ENCODE data around the gene ATF1. TPM values are rescaled to one million over a fixed set of nuclear protein-coding genes. Genes with fewer than 3 reads are reported as not detected.

Gene ATF1
- total and polyA plus RNA-seq, 2 of the 8 experiments (the other 6 are each of a cell fraction or from before 2014, with no cell fraction given) = 23.2 to 41.8 TPM

DNA sequence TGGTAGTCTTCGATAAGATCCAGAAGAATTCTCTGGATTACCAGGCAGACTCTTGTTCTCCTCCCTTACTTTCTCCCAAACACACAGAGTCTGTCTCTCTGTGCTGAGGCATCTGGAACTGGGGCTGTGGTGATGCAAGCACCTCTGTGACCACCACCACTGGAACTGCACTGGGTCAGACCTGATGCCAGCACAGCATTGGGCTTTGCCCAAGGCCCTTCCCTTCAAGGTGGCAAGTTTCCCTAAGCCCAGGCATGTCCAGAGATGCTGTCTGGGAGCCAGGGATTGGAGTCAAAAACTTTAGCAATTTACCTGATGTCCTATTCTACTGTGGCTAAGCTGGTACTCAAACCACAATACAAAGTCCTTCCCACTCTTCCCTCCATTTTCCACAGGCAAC is 64.2 kb downstream of the ATF1 start:
- H4K8ac ChIP-seq (ENCODE audit: extremely low read depth, insufficient read depth, low read length) = no peak overlapping the region
- FAIRE-seq = no peak
- H3K27me3 ChIP-seq (replicated peaks in 1 of 4; ENCODE audit: control insufficient read depth in 3 of 4, extremely low read depth in 1 of 4, insufficient read depth in 3 of 4, low read length in 3 of 4) = no peaks in the 10 kb centered on the region
- H3K23ac ChIP-seq (ENCODE audit: insufficient read length) = no peak overlapping the region
- WGBS, 2 experiments (ENCODE audit: extremely low coverage in 1 of 2, insufficient coverage in 1 of 2, insufficient read length in 1 of 2, insufficient replicate concordance in 2 of 2, low coverage in 1 of 2, low lambda C conversion rate in 2 of 2, missing lambda C conversion rate in 1 of 2) = 95% methylated on average over 1 of the region's 1 CpG; no CpG with 5 or more reads in 1 of the 2 experiments
- no peak overlapping the region for H4K5ac ChIP-seq (ENCODE audit: insufficient read length, low read depth, low read length)
- no peaks in the 10 kb centered on the region for H3K36me3 ChIP-seq (ENCODE audit: control insufficient read depth in 2 of 4, insufficient read depth in 4 of 4, low read length in 3 of 4)
- CTCF ChIA-PET (ENCODE audit: partially characterized antibody) = interaction anchor here (0.6 to 6.6 kb wide), 3 partner anchors 14 to 390 kb away, joined by 3 to 89 read pairs (median 3); partner anchors contain the start of gene POU6F1
- no peak overlapping the region for H2AK5ac ChIP-seq (ENCODE audit: low read depth, low read length)
- no peak for DNase-seq (ENCODE audit: low read depth in 1 of 2, low spot score in 2 of 2)
- H4K91ac ChIP-seq (replicated peaks; ENCODE audit: insufficient read length, low read length) = no peak overlapping the region
- no peak overlapping the region for H3K56ac ChIP-seq (replicated peaks; ENCODE audit: insufficient read length, low read depth, low read length)
- no peak overlapping the region for H2BK5ac ChIP-seq (ENCODE audit: low read depth, low read length)
- POLR2A ChIA-PET (ENCODE audit: partially characterized antibody) = interaction anchor here (1.0 kb wide), 1 partner anchor 157 kb away, joined by 3 read pairs; no protein-coding TSS in a partner anchor
- no peaks in the 10 kb centered on the region for H3K79me2 ChIP-seq (ENCODE audit: control insufficient read depth in 1 of 2, insufficient read depth in 2 of 2, low read length in 2 of 2)
- no peak overlapping the region; the same call in 1 of the 2 replicates for H2BK20ac ChIP-seq (ENCODE audit: low read length)
- peaks cover 3 to 5% of the 10 kb centered on the region in 2 experiments; a peak in 2 of 4 replicates for H3K9me3 ChIP-seq (ENCODE audit: insufficient read depth in 2 of 2, low read depth in 1 of 2, low read length in 1 of 2)
- H2BK15ac ChIP-seq (ENCODE audit: low read length) = no peak overlapping the region
- H3K4me2 ChIP-seq (ENCODE audit: insufficient read depth in 1 of 2, low read depth in 2 of 2, low read length in 2 of 2) = no peak overlapping the region
- H3K27ac ChIP-seq (ENCODE audit: low read depth, low read length) = no peak overlapping the region
- H2BK12ac ChIP-seq (ENCODE audit: low read depth, low read length) = no peak overlapping the region
- no peak overlapping the region for H3K9ac ChIP-seq (replicated peaks in 1 of 4; ENCODE audit: extremely low read depth in 1 of 4, low read depth in 3 of 4, low read length in 3 of 4)
- H3K4ac ChIP-seq (replicated peaks; ENCODE audit: insufficient read length, low read depth, low read length) = no peak overlapping the region
- H2AFZ ChIP-seq (ENCODE audit: low read length) = no peak overlapping the region; the same call in 1 of the 2 replicates
- no peaks in the 10 kb centered on the region for H4K20me1 ChIP-seq (replicated peaks in 1 of 2; ENCODE audit: control insufficient read depth in 1 of 2, insufficient read depth in 2 of 2, low read length in 2 of 2)
- no peak overlapping the region for H3K14ac ChIP-seq (ENCODE audit: insufficient read length)
- TF ChIP-seq CHD2 (IDR thresholded peaks at IDR 0.05; ENCODE audit: low read length) (no peak), RAD21 (IDR thresholded peaks at IDR 0.05 in 1 of 2, conservative IDR thresholded peaks at IDR 0.05 in 1 of 2; ENCODE audit: low read depth in 2 of 2, low read length in 2 of 2) (no peak), CBX8 (IDR thresholded peaks at IDR 0.05; ENCODE audit: borderline replicate concordance, low read depth, low read length) (no peak)
- no peaks in the 10 kb centered on the region for H3K4me1 ChIP-seq (replicated peaks in 1 of 4; ENCODE audit: control insufficient read depth in 3 of 4, insufficient read depth in 4 of 4, low read length in 3 of 4)
- H3K4me3 ChIP-seq (ENCODE audit: extremely low read depth in 1 of 4, insufficient read depth in 2 of 4, low read depth in 3 of 4, low read length in 4 of 4) = no peak overlapping the region
- H2BK120ac ChIP-seq (replicated peaks; ENCODE audit: low read depth, low read length) = no peak overlapping the region
- H3K18ac ChIP-seq (ENCODE audit: extremely low read depth, low read length) = no peak overlapping the region
- H3K23me2 ChIP-seq (ENCODE audit: low read depth, low read length) = no peaks in the 10 kb centered on the region
- H3K79me1 ChIP-seq (ENCODE audit: low read depth, low read length) = no peaks in the 10 kb centered on the region
